Measurements from ENCODE around the gene PRKAR1B.

PRKAR1B gene

GRCh38 chr7:711922-712380 is 15.1 kb downstream of the PRKAR1B start:
- H3K27me3 ChIP-seq (ENCODE audit: insufficient read depth, poor library complexity, severe bottlenecking): no peaks in the 10 kb centered on the region
- H3K4me3 ChIP-seq (ENCODE audit: severe bottlenecking): no peak overlapping the region
- no peak for DNase-seq (ENCODE audit: low spot score)
- no peak for ATAC-seq (ENCODE audit: low read depth)
- no peaks in the 10 kb centered on the region for H3K4me1 ChIP-seq (ENCODE audit: insufficient read depth, poor library complexity, severe bottlenecking)
- H3K27ac ChIP-seq (ENCODE audit: poor library complexity, severe bottlenecking): no peak overlapping the region
- TF ChIP-seq CTCF (IDR thresholded peaks at IDR 0.05; ENCODE audit: poor library complexity, severe bottlenecking): no peak
- H3K9me3 ChIP-seq (ENCODE audit: severe bottlenecking): no peaks in the 10 kb centered on the region
- H3K36me3 ChIP-seq (ENCODE audit: low read depth): no peaks in the 10 kb centered on the region

- Histone ChIP-seq H3K4me1 (ENCODE audit: insufficient read depth, poor library complexity, severe bottlenecking) (no peaks in the 10 kb centered on the region), H3K27me3 (ENCODE audit: insufficient read depth, poor library complexity, severe bottlenecking) (no peaks in the 10 kb centered on the region), H3K36me3 (ENCODE audit: low read depth) (no peaks in the 10 kb centered on the region), H3K9me3 (ENCODE audit: severe bottlenecking) (no peaks in the 10 kb centered on the region), H3K27ac (ENCODE audit: poor library complexity, severe bottlenecking) (no peak overlapping the region), H3K4me3 (ENCODE audit: severe bottlenecking) (no peak overlapping the region)
- DNase-seq (ENCODE audit: low spot score) (no peak), ATAC-seq (ENCODE audit: low read depth) (no peak)
- TF ChIP-seq CTCF (IDR thresholded peaks at IDR 0.05; ENCODE audit: poor library complexity, severe bottlenecking): no peak
Observed at GRCh38 chr7:711093-711921, 15.8 kb downstream of the PRKAR1B start.

- no peak for ATAC-seq (ENCODE audit: low read depth)
- H3K4me3 ChIP-seq (ENCODE audit: severe bottlenecking): no peak overlapping the region
- no peak overlapping the region for H3K27ac ChIP-seq (ENCODE audit: poor library complexity, severe bottlenecking)
- H3K9me3 ChIP-seq (ENCODE audit: severe bottlenecking): no peaks in the 10 kb centered on the region
- no peaks in the 10 kb centered on the region for H3K4me1 ChIP-seq (ENCODE audit: insufficient read depth, poor library complexity, severe bottlenecking)
- no peaks in the 10 kb centered on the region for H3K36me3 ChIP-seq (ENCODE audit: low read depth)
- no peak for TF ChIP-seq CTCF (IDR thresholded peaks at IDR 0.05; ENCODE audit: poor library complexity, severe bottlenecking)
- DNase-seq (ENCODE audit: low spot score): no peak
- H3K27me3 ChIP-seq (ENCODE audit: insufficient read depth, poor library complexity, severe bottlenecking): no peaks in the 10 kb centered on the region
Observed at GRCh38 chr7:710161-710560, 16.9 kb downstream of the PRKAR1B start.

- Histone ChIP-seq H3K4me3 (ENCODE audit: severe bottlenecking) (no peak overlapping the region), H3K4me1 (ENCODE audit: insufficient read depth, poor library complexity, severe bottlenecking) (no peaks in the 10 kb centered on the region), H3K27ac (ENCODE audit: poor library complexity, severe bottlenecking) (no peak overlapping the region), H3K9me3 (ENCODE audit: severe bottlenecking) (no peaks in the 10 kb centered on the region), H3K36me3 (ENCODE audit: low read depth) (peaks cover 4% of the 10 kb centered on the region; the same call in 1 of the 2 replicates), H3K27me3 (ENCODE audit: insufficient read depth, poor library complexity, severe bottlenecking) (no peaks in the 10 kb centered on the region)
- DNase-seq (ENCODE audit: low spot score) (no peak), ATAC-seq (ENCODE audit: low read depth) (no peak)
- TF ChIP-seq CTCF (IDR thresholded peaks at IDR 0.05; ENCODE audit: poor library complexity, severe bottlenecking): no peak
Observed at GRCh38 chr7:707296-708000, 19.6 kb downstream of the PRKAR1B start.

All from RWPE2 (cell line).